ENCODE measurements around the gene NXPH1. TPM values are rescaled to one million over a fixed set of nuclear protein-coding genes. Genes with fewer than 3 reads are reported as not detected.

The NXPH1 gene
- total and polyA plus RNA-seq, 4 donors = 17.1 to 71.3 (median 58.5) TPM

- WGBS (ENCODE audit: insufficient coverage) = 78% methylated on average over 4 of the region's 5 CpGs
- no peaks in the 10 kb centered on the region for H3K36me3 ChIP-seq (ENCODE audit: control insufficient read depth, insufficient read depth, low read length)
- H3K9me3 ChIP-seq (ENCODE audit: control insufficient read depth, insufficient read depth, low read length) = no peaks in the 10 kb centered on the region
- DNase-seq (ENCODE audit: low read depth in 4 of 6, low spot score in 6 of 6) = no peak
- H3K27ac ChIP-seq (ENCODE audit: low read depth, low read length) = no peak overlapping the region
- no peaks in the 10 kb centered on the region for H3K4me1 ChIP-seq (ENCODE audit: control insufficient read depth, insufficient read depth, low read length)
- no peak overlapping the region for H3K4me3 ChIP-seq (ENCODE audit: low read depth, low read length)
- H3K27me3 ChIP-seq (ENCODE audit: control insufficient read depth, insufficient read depth, low read length) = no peaks in the 10 kb centered on the region
Measured at GRCh38 chr7:8515640-8516185, 82.3 kb downstream of the NXPH1 start.

DNA sequence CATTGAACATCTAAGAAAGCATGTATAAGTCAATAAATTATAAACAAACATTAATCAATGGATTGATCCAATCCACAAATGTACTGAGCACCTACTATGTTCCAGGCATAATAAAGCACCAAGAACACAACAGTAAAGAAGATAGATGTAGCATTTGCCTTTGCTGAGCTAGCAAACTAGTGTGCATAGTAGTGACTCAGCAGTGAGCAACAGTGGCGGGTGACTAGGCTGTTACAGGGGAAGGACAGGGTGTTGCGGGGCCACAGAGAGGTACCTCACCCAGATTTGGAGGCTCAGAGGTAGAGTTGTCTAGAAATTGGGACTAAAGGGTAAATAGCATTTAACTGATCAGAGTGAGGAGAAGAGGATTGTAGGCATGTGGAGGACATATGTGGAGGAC is 83.6 kb downstream of the NXPH1 start:
- Histone ChIP-seq H3K36me3 (ENCODE audit: control insufficient read depth, insufficient read depth, low read length) (no peaks in the 10 kb centered on the region), H3K4me3 (ENCODE audit: low read depth, low read length) (no peak overlapping the region), H3K4me1 (ENCODE audit: control insufficient read depth, insufficient read depth, low read length) (no peaks in the 10 kb centered on the region), H3K27me3 (ENCODE audit: control insufficient read depth, insufficient read depth, low read length) (no peaks in the 10 kb centered on the region), H3K9me3 (ENCODE audit: control insufficient read depth, insufficient read depth, low read length) (no peaks in the 10 kb centered on the region), H3K27ac (ENCODE audit: low read depth, low read length) (no peak overlapping the region)
- WGBS (ENCODE audit: insufficient coverage) = 94% methylated on average over 2 of the region's 2 CpGs
- DNase-seq (ENCODE audit: low read depth in 4 of 6, low spot score in 6 of 6) = no peak

DNA sequence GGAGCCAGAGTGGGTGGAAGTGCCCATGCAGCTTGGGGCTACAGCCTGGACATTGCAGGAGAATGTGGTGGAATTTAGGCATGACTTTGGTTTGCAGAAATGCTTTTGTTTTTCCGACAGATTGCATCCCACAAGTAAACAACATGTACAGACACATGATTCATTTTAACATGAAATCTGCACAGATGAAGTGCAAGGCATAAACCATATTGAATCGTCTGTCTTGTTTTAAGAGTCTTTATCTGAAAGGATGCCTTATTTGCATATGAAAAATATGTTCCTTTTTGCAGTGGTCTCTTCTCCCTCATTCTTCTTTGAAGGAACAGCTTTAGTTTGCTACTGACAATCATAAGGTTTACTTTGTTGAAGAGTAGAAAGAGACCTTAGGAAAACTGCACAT is 94.9 kb downstream of the NXPH1 start:
- WGBS (ENCODE audit: insufficient coverage) = no CpG with 5 or more reads among the region's 2 CpGs
- H3K4me3 ChIP-seq (ENCODE audit: low read depth, low read length) = no peak overlapping the region
- peak in 1 of 6 donors; percentile 83 for DNase-seq (ENCODE audit: low read depth in 4 of 6, low spot score in 6 of 6)
- no peak overlapping the region for H3K27ac ChIP-seq (ENCODE audit: low read depth, low read length)
- no peaks in the 10 kb centered on the region for H3K36me3 ChIP-seq (ENCODE audit: control insufficient read depth, insufficient read depth, low read length)
- H3K27me3 ChIP-seq (ENCODE audit: control insufficient read depth, insufficient read depth, low read length) = no peaks in the 10 kb centered on the region
- H3K4me1 ChIP-seq (ENCODE audit: control insufficient read depth, insufficient read depth, low read length) = no peaks in the 10 kb centered on the region
- peaks cover 6% of the 10 kb centered on the region for H3K9me3 ChIP-seq (ENCODE audit: control insufficient read depth, insufficient read depth, low read length)

GRCh38 chr7:8531991-8532515 is 98.6 kb downstream of the NXPH1 start:
- peak in 3 of 6 donors; percentile 7 to 93 (median 15) for DNase-seq (ENCODE audit: low read depth in 4 of 6, low spot score in 6 of 6)
- H3K4me3 ChIP-seq (ENCODE audit: low read depth, low read length) = no peak overlapping the region
- H3K4me1 ChIP-seq (ENCODE audit: control insufficient read depth, insufficient read depth, low read length) = no peaks in the 10 kb centered on the region
- H3K36me3 ChIP-seq (ENCODE audit: control insufficient read depth, insufficient read depth, low read length) = no peaks in the 10 kb centered on the region
- no peaks in the 10 kb centered on the region for H3K9me3 ChIP-seq (ENCODE audit: control insufficient read depth, insufficient read depth, low read length)
- H3K27ac ChIP-seq (ENCODE audit: low read depth, low read length) = no peak overlapping the region
- H3K27me3 ChIP-seq (ENCODE audit: control insufficient read depth, insufficient read depth, low read length) = no peaks in the 10 kb centered on the region
- WGBS (ENCODE audit: insufficient coverage) = no CpG with 5 or more reads among the region's 2 CpGs

DNA sequence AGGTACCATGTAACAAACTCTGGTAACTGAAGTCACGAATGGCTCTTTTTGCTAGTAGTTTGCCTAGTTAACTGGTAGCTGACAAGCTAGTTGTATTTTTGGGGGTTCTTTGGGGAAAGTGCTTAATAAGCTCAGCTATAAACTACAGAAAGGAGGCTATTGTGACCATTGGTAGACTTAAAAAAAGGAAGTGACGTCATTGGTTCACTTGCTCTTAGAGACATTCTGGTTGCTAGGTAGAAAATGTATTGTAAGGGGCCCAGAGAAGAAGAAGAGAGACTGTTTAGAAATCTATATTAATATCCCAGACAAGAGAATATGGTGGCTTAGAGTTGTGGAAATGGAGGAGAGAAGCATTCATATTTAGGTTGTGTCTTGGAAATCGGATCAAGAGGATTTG is 103.0 kb downstream of the NXPH1 start:
- 100% methylated on average over 2 of the region's 3 CpGs for WGBS (ENCODE audit: insufficient coverage)
- Histone ChIP-seq H3K36me3 (ENCODE audit: control insufficient read depth, insufficient read depth, low read length) (no peaks in the 10 kb centered on the region), H3K4me3 (ENCODE audit: low read depth, low read length) (no peak overlapping the region), H3K4me1 (ENCODE audit: control insufficient read depth, insufficient read depth, low read length) (no peaks in the 10 kb centered on the region), H3K27me3 (ENCODE audit: control insufficient read depth, insufficient read depth, low read length) (no peaks in the 10 kb centered on the region), H3K9me3 (ENCODE audit: control insufficient read depth, insufficient read depth, low read length) (no peaks in the 10 kb centered on the region), H3K27ac (ENCODE audit: low read depth, low read length) (no peak overlapping the region)
- no peak for DNase-seq (ENCODE audit: low read depth in 4 of 6, low spot score in 6 of 6)

- peak in 1 of 6 donors; percentile 75 for DNase-seq (ENCODE audit: low read depth in 4 of 6, low spot score in 6 of 6)
- no peak overlapping the region for H3K27ac ChIP-seq (ENCODE audit: low read depth, low read length)
- no peaks in the 10 kb centered on the region for H3K27me3 ChIP-seq (ENCODE audit: control insufficient read depth, insufficient read depth, low read length)
- no peak overlapping the region for H3K4me3 ChIP-seq (ENCODE audit: low read depth, low read length)
- no peaks in the 10 kb centered on the region for H3K36me3 ChIP-seq (ENCODE audit: control insufficient read depth, insufficient read depth, low read length)
- no peaks in the 10 kb centered on the region for H3K4me1 ChIP-seq (ENCODE audit: control insufficient read depth, insufficient read depth, low read length)
- H3K9me3 ChIP-seq (ENCODE audit: control insufficient read depth, insufficient read depth, low read length) = no peaks in the 10 kb centered on the region
- 90% methylated on average over 1 of the region's 3 CpGs for WGBS (ENCODE audit: insufficient coverage)
Measured at GRCh38 chr7:8549046-8549445, 115.6 kb downstream of the NXPH1 start.

DNA sequence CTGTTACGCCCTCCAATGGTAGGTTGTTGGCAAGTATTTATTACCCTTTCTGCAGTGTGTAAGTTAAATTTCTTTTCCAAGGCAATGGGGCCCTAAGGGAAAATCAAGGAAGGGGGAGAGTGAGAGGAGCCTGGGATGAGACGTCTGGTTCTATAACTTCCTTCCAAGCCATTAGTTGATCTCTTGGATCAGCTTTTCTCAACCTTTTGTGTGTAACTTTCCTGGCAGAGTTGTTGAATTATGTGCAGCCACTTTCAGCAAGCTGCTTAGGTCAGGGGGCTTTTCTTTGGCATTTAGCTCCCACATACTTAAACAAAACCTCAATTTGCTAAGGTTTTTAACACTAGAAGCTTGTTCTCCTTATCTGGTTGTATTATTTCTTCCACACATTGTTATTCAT is 127.1 kb downstream of the NXPH1 start:
- Histone ChIP-seq H3K9me3 (ENCODE audit: control insufficient read depth, insufficient read depth, low read length) (no peaks in the 10 kb centered on the region), H3K36me3 (ENCODE audit: control insufficient read depth, insufficient read depth, low read length) (no peaks in the 10 kb centered on the region), H3K4me3 (ENCODE audit: low read depth, low read length) (no peak overlapping the region), H3K4me1 (ENCODE audit: control insufficient read depth, insufficient read depth, low read length) (no peaks in the 10 kb centered on the region), H3K27me3 (ENCODE audit: control insufficient read depth, insufficient read depth, low read length) (no peaks in the 10 kb centered on the region), H3K27ac (ENCODE audit: low read depth, low read length) (peak overlapping the region; percentile 25)
- DNase-seq (ENCODE audit: low read depth in 4 of 6, low spot score in 6 of 6) = peak in 2 of 6 donors; percentile 59 to 64
- WGBS (ENCODE audit: insufficient coverage) = no CpG with 5 or more reads among the region's 2 CpGs

GRCh38 chr7:8561449-8561848 is 128.0 kb downstream of the NXPH1 start:
- no peaks in the 10 kb centered on the region for H3K36me3 ChIP-seq (ENCODE audit: control insufficient read depth, insufficient read depth, low read length)
- H3K9me3 ChIP-seq (ENCODE audit: control insufficient read depth, insufficient read depth, low read length) = no peaks in the 10 kb centered on the region
- peak in 2 of 6 donors; percentile 27 to 50 for DNase-seq (ENCODE audit: low read depth in 4 of 6, low spot score in 6 of 6)
- H3K27me3 ChIP-seq (ENCODE audit: control insufficient read depth, insufficient read depth, low read length) = no peaks in the 10 kb centered on the region
- H3K4me1 ChIP-seq (ENCODE audit: control insufficient read depth, insufficient read depth, low read length) = no peaks in the 10 kb centered on the region
- no peak overlapping the region for H3K4me3 ChIP-seq (ENCODE audit: low read depth, low read length)
- WGBS (ENCODE audit: insufficient coverage) = 33% methylated on average over 2 of the region's 3 CpGs
- peak overlapping the region; percentile 25 for H3K27ac ChIP-seq (ENCODE audit: low read depth, low read length)

- 86% methylated on average over 1 of the region's 3 CpGs for WGBS (ENCODE audit: insufficient coverage)
- H3K4me1 ChIP-seq (ENCODE audit: control insufficient read depth, insufficient read depth, low read length) = no peaks in the 10 kb centered on the region
- no peaks in the 10 kb centered on the region for H3K36me3 ChIP-seq (ENCODE audit: control insufficient read depth, insufficient read depth, low read length)
- DNase-seq (ENCODE audit: low read depth in 4 of 6, low spot score in 6 of 6) = peak in 2 of 6 donors; percentile 50 to 59
- no peak overlapping the region for H3K27ac ChIP-seq (ENCODE audit: low read depth, low read length)
- no peaks in the 10 kb centered on the region for H3K9me3 ChIP-seq (ENCODE audit: control insufficient read depth, insufficient read depth, low read length)
- no peaks in the 10 kb centered on the region for H3K27me3 ChIP-seq (ENCODE audit: control insufficient read depth, insufficient read depth, low read length)
- H3K4me3 ChIP-seq (ENCODE audit: low read depth, low read length) = no peak overlapping the region
Measured at GRCh38 chr7:8564281-8564680, 130.9 kb downstream of the NXPH1 start.

DNA sequence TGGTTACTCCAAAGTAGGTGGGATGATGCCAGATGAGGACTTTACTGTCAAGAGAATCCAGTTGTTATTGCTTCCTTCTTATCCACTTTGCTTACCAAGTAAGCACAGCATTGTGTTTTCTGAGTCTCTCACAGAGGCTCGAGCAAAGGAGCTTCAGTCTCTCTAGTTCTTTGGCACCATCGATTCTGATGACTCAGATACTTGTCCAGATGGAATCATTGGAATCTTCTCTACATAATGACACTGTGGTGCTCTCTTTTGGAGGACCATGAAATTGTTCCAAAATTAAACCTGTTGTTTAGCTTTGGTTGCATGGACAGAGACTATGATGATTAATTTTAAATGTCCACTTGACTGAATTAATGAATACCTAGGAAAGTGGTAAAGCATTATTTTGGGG is 132.6 kb downstream of the NXPH1 start:
- Histone ChIP-seq H3K36me3 (ENCODE audit: control insufficient read depth, insufficient read depth, low read length) (no peaks in the 10 kb centered on the region), H3K9me3 (ENCODE audit: control insufficient read depth, insufficient read depth, low read length) (no peaks in the 10 kb centered on the region)
- 60% methylated on average over 1 of the region's 2 CpGs for WGBS (ENCODE audit: insufficient coverage)

More for the DNA sequence above, 132.6 kb downstream of the NXPH1 start:
- Histone ChIP-seq H3K27ac (ENCODE audit: low read depth, low read length) (no peak overlapping the region), H3K4me1 (ENCODE audit: control insufficient read depth, insufficient read depth, low read length) (no peaks in the 10 kb centered on the region), H3K4me3 (ENCODE audit: low read depth, low read length) (no peak overlapping the region), H3K27me3 (ENCODE audit: control insufficient read depth, insufficient read depth, low read length) (no peaks in the 10 kb centered on the region)
- DNase-seq (ENCODE audit: low read depth in 4 of 6, low spot score in 6 of 6) = no peak
